ENCODE data around the gene POLR2C.

- TF ChIP-seq POLR2A (IDR thresholded peaks at IDR 0.05; ENCODE audit: low read length) (no peak), GATA1 (IDR thresholded peaks at IDR 0.05; ENCODE audit: low read depth, low read length) (no peak)
These were observed 39.7 kb downstream of the POLR2C start for GRCh38 chr16:57502048-57502775.
